CD4-positive, alpha-beta memory T cell (primary cell): ENCODE results near the gene PRLR. TPM values are rescaled to one million over a fixed set of nuclear protein-coding genes. Genes with fewer than 3 reads are reported as not detected.
A peak's percentile ranks its signal among the peaks of the same experiment; 100 is the strongest.

Experiments
- CTCF ChIA-PET: fragments of 350-600 bp; sonication (Branson Sonifier 250); formaldehyde crosslinking; loops from one replicate; lab custom pipeline; 2021; ENCODE audit warnings: inconsistent platforms; ENCODE audit not compliant: partially characterized antibody; lab: Charles Lee
- POLR2A ChIA-PET: fragments of 350-600 bp; sonication (Branson Sonifier 250); formaldehyde crosslinking; loops from one replicate; lab custom pipeline; 2021; ENCODE audit not compliant: partially characterized antibody; lab: Charles Lee
- DNase-seq, 5 donors: peaks; one replicate each; pipeline versions ENCODE4 v3.0.0 to v3.0.0-alpha.2; 2020 to 2022; ENCODE audit warnings: mixed read lengths in 1 of 5
- H3K27ac ChIP-seq: one replicate; pipeline ENCODE4 v1.7.0; 2013; ENCODE audit warnings: low read depth, low read length
- H3K27me3 ChIP-seq: 2 replicates; pipeline ENCODE4 v1.7.0; 2013; ENCODE audit warnings: mild to moderate bottlenecking, low read length, moderate library complexity; ENCODE audit not compliant: insufficient read depth
- H3K36me3 ChIP-seq: 2 replicates; pipeline ENCODE4 v1.7.0; 2013; ENCODE audit warnings: mild to moderate bottlenecking, low read length, moderate library complexity; ENCODE audit not compliant: insufficient read depth
- H3K4me1 ChIP-seq: 2 replicates; pipeline ENCODE4 v1.7.0; 2013; ENCODE audit warnings: mild to moderate bottlenecking, low read length, moderate library complexity; ENCODE audit not compliant: insufficient read depth
- H3K4me3 ChIP-seq, 2 donors: one replicate each; pipeline ENCODE4 v1.7.0; 2013; ENCODE audit warnings: low read length in 2 of 2, mild to moderate bottlenecking in 1 of 2
- H3K9me3 ChIP-seq, 2 donors: one replicate each; pipeline ENCODE4 v1.7.0; 2013; ENCODE audit warnings: low read length in 2 of 2, control low read depth in 1 of 2; ENCODE audit not compliant: control insufficient read depth in 1 of 2
- H3K27ac Mint-ChIP-seq, 7 donors: one replicate each; pipeline ENCODE4 v1.8.0; 2020 to 2021; ENCODE audit warnings: mixed read lengths in 7 of 7, mild to moderate bottlenecking in 6 of 7, inconsistent platforms in 3 of 7, moderate library complexity in 3 of 7
- H3K27me3 Mint-ChIP-seq, 2 donors: one replicate each; pipeline ENCODE4 v1.8.0; 2020 to 2021; ENCODE audit warnings: mixed read lengths in 2 of 2
- H3K36me3 Mint-ChIP-seq, 2 donors: one replicate each; pipeline ENCODE4 v1.8.0; 2020 to 2021; ENCODE audit warnings: mixed read lengths in 2 of 2, inconsistent platforms in 1 of 2, mild to moderate bottlenecking in 1 of 2
- H3K4me1 Mint-ChIP-seq, 4 donors: one replicate each; pipeline ENCODE4 v1.8.0; 2020 to 2021; ENCODE audit warnings: mixed read lengths in 4 of 4, mild to moderate bottlenecking in 1 of 4
- H3K4me3 Mint-ChIP-seq, 8 donors: one replicate each; pipeline ENCODE4 v1.8.0; 2020 to 2021; ENCODE audit warnings: mixed read lengths in 8 of 8, mild to moderate bottlenecking in 7 of 8, moderate library complexity in 6 of 8, inconsistent platforms in 3 of 8
- H3K9me3 Mint-ChIP-seq, 8 donors: one replicate each; pipeline ENCODE4 v1.8.0; 2020 to 2021; ENCODE audit warnings: mixed read lengths in 8 of 8, mild to moderate bottlenecking in 5 of 8, inconsistent platforms in 3 of 8, moderate library complexity in 1 of 8
- intact Hi-C: fragments of 100-400 bp; cut with micrococcal nuclease; formaldehyde crosslinking; loops from one replicate; pipeline ENCODE4 v1.15.1; 2023
- polyA plus RNA-seq, 2 donors: library from polyadenylated mRNA; unstranded; fragments of 300-500 nt; fragmentation: Illumina TruSeq; gene quantifications; one replicate each; pipeline ENCODE4 v1.2.3, GENCODE V29; 2021
- total RNA-seq, 2 experiments: library from RNA; stranded (reverse); gene quantifications; one replicate each; pipeline ENCODE4 v1.2.3, GENCODE V29; 2021

The PRLR gene
- total and polyA plus RNA-seq, 4 experiments from 2014 or later: not detected

- Histone ChIP-seq H3K27ac (no peak overlapping the region), H3K4me3 (no peak overlapping the region), H3K4me1 (peaks cover 12% of the 10 kb centered on the region), H3K36me3 (no peaks in the 10 kb centered on the region), H3K27me3 (peaks cover 15% of the 10 kb centered on the region), H3K9me3 (no peaks in the 10 kb centered on the region)
- Mint-ChIP-seq H3K36me3 (no peaks in the 10 kb centered on the region), H3K9me3 (peaks cover 0 to 2% (median 0%) of the 10 kb centered on the region in 8 donors), H3K4me1 (peaks cover 3 to 20% (median 13%) of the 10 kb centered on the region in 4 donors), H3K27ac (no peak overlapping the region), H3K27me3 (peaks cover 25 to 28% of the 10 kb centered on the region in 2 donors), H3K4me3 (no peak overlapping the region)
- DNase-seq: no peak
- intact Hi-C loops: no loop called here
- POLR2A ChIA-PET: no interaction called here
- CTCF ChIA-PET: no interaction called here
Observed at GRCh38 chr5:35233121-35233520, 2.8 kb upstream of the PRLR start.

DNA sequence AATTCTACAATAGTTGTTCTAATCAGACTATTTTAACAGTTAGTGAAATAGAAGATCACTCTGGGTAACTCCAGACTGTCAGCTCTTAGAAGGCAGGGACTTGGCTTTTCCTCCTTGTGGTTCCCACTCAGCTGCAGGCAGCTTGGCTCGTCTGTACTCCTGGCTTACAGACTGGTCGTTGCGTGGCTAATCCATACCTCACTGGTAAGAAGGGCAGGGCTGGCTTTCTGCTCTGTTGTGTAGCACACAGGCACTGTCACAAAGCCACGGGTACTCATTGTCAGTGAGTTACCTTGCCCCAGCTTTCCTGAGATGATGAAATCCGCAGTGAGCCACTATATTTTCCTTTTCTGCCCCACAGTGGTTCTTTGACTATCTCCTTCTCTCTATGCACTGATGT lies 1.8 kb upstream of the PRLR start:
- DNase-seq: no peak
- no peaks in the 10 kb centered on the region for H3K36me3 ChIP-seq
- Mint-ChIP-seq H3K27me3 (peaks cover 33 to 37% of the 10 kb centered on the region in 2 donors), H3K4me3 (no peak overlapping the region), H3K27ac (no peak overlapping the region), H3K4me1 (peaks cover 3 to 20% (median 13%) of the 10 kb centered on the region in 4 donors), H3K9me3 (no peaks in the 10 kb centered on the region), H3K36me3 (no peaks in the 10 kb centered on the region)
- ChIA-PET POLR2A (no interaction called here), CTCF (no interaction called here)
- H3K27ac ChIP-seq: no peak overlapping the region
- intact Hi-C loops: no loop called here
- H3K4me3 ChIP-seq: no peak overlapping the region
- peaks cover 12% of the 10 kb centered on the region for H3K4me1 ChIP-seq
- peaks cover 19% of the 10 kb centered on the region for H3K27me3 ChIP-seq
- H3K9me3 ChIP-seq: no peaks in the 10 kb centered on the region

- Histone ChIP-seq H3K9me3 (no peaks in the 10 kb centered on the region), H3K4me1 (peaks cover 12% of the 10 kb centered on the region), H3K36me3 (no peaks in the 10 kb centered on the region), H3K4me3 (no peak overlapping the region), H3K27ac (no peak overlapping the region), H3K27me3 (peaks cover 24% of the 10 kb centered on the region)
- H3K36me3 Mint-ChIP-seq: no peaks in the 10 kb centered on the region
- peaks cover 3 to 20% (median 13%) of the 10 kb centered on the region in 4 donors for H3K4me1 Mint-ChIP-seq
- no peaks in the 10 kb centered on the region for H3K9me3 Mint-ChIP-seq
- peak overlapping the region; percentile 57 to 79 (median 74) for H3K4me3 Mint-ChIP-seq
- H3K27me3 Mint-ChIP-seq: peaks cover 44 to 52% of the 10 kb centered on the region in 2 donors
- POLR2A ChIA-PET: no interaction called here
- intact Hi-C loops: no loop called here
- CTCF ChIA-PET: no interaction called here
- DNase-seq: peak in 1 of 5 donors; percentile 31
- no peak overlapping the region for H3K27ac Mint-ChIP-seq
Observed at GRCh38 chr5:35229076-35230037, 930 bp downstream of the PRLR start.

DNA sequence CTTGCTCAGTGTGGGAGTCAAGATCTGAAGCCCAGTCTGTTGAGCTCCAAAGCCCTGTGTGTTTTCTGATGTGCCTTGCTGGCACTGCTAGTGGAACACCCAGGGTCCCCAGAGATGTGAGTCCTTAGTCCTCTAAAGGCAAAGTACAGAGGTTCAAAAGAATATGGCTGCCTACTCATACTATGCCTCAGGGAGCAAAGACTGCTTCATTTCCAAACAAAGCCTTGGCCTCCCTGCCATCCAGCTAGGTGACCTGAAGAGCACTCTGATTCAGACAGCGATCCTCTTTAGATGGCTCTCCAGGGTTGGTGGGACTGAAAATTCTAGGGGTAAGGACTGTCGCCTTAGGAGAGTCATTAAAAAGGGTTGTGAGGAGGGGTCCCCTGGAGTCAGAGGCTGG lies 2.0 kb downstream of the PRLR start:
- Mint-ChIP-seq H3K27me3 (peaks cover 50 to 57% of the 10 kb centered on the region in 2 donors), H3K36me3 (no peaks in the 10 kb centered on the region), H3K4me1 (peaks cover 3 to 20% (median 13%) of the 10 kb centered on the region in 4 donors), H3K27ac (no peak overlapping the region), H3K9me3 (no peaks in the 10 kb centered on the region), H3K4me3 (no peak overlapping the region)
- H3K4me3 ChIP-seq: no peak overlapping the region
- no peak overlapping the region for H3K27ac ChIP-seq
- ChIA-PET CTCF (no interaction called here), POLR2A (no interaction called here)
- intact Hi-C loops: no loop called here
- no peaks in the 10 kb centered on the region for H3K9me3 ChIP-seq
- H3K36me3 ChIP-seq: no peaks in the 10 kb centered on the region
- H3K4me1 ChIP-seq: peaks cover 12% of the 10 kb centered on the region
- H3K27me3 ChIP-seq: peaks cover 24% of the 10 kb centered on the region
- no peak for DNase-seq

DNA sequence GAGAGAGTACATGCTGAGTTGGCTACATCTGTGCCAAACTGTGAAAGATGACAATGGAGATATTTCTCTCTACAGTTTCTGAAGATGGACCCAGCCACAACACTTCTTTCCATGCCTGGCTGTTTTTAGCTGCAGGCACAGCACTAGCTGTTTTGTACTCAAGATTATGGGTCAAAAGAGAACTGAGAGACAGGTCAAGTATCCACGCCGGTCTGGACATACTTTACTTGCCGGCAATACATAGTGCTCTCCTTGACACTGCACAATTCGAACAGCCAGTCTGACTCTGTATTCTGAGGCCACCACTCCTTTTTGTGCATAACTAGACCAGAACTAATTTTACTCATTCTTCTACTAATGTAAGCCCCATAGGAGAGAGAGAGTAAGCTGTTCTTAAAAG lies 2.6 kb downstream of the PRLR start:
- Histone ChIP-seq H3K4me1 (peaks cover 12% of the 10 kb centered on the region), H3K27ac (no peak overlapping the region), H3K36me3 (no peaks in the 10 kb centered on the region), H3K27me3 (peaks cover 24% of the 10 kb centered on the region), H3K4me3 (no peak overlapping the region), H3K9me3 (no peaks in the 10 kb centered on the region)
- peaks cover 3 to 20% (median 13%) of the 10 kb centered on the region in 4 donors for H3K4me1 Mint-ChIP-seq
- H3K4me3 Mint-ChIP-seq: no peak overlapping the region
- no peaks in the 10 kb centered on the region for H3K9me3 Mint-ChIP-seq
- DNase-seq: no peak
- no peaks in the 10 kb centered on the region for H3K36me3 Mint-ChIP-seq
- no peak overlapping the region for H3K27ac Mint-ChIP-seq
- POLR2A ChIA-PET: no interaction called here
- CTCF ChIA-PET: no interaction called here
- H3K27me3 Mint-ChIP-seq: peaks cover 50 to 55% of the 10 kb centered on the region in 2 donors
- intact Hi-C loops: no loop called here

DNA sequence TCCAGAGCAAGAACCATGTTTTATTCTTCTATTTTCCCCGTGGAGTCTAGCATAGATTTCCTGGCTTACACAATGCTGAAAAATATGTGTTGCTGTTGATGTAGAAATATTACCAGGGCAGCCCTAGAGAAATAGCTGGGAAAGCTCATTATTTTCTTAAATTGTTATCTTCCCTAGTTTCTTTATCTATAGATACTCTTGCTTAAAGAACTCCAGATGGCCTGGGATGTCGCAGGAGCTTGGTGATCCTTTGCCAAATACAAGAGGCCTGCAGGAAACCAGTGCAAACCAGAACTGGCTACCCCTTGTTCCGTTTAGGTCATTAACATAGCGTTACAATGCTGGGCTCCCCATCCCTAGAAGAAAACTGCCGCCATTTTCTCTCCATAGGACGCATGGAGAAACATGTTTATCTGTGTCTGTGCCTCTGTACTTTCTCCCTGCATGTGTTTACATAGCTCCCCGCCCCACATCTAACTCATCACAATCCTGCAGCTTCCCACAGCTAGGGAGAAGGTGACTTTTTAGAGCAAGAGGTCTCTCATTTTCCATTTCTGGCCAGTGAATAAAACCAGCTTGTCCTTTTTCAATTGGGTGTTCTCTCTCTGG lies 6.4 kb downstream of the PRLR start:
- no peak overlapping the region for H3K27ac Mint-ChIP-seq
- H3K27me3 ChIP-seq: peaks cover 9% of the 10 kb centered on the region
- no peaks in the 10 kb centered on the region for H3K36me3 ChIP-seq
- H3K36me3 Mint-ChIP-seq: no peaks in the 10 kb centered on the region
- CTCF ChIA-PET: interaction anchor here (1.3 kb wide), 1 partner anchor 9 kb away, joined by 3 read pairs; no protein-coding TSS in a partner anchor
- no peak overlapping the region for H3K27ac ChIP-seq
- H3K4me1 ChIP-seq: no peaks in the 10 kb centered on the region
- no peak for DNase-seq
- no peaks in the 10 kb centered on the region for H3K9me3 Mint-ChIP-seq
- H3K4me1 Mint-ChIP-seq: no peaks in the 10 kb centered on the region
- POLR2A ChIA-PET: no interaction called here
- H3K27me3 Mint-ChIP-seq: peaks cover 27 to 34% of the 10 kb centered on the region in 2 donors
- H3K9me3 ChIP-seq: no peaks in the 10 kb centered on the region
- no peak overlapping the region for H3K4me3 Mint-ChIP-seq
- no peak overlapping the region for H3K4me3 ChIP-seq
- intact Hi-C loops: no loop called here

- Mint-ChIP-seq H3K9me3 (no peaks in the 10 kb centered on the region), H3K4me3 (no peak overlapping the region), H3K4me1 (no peaks in the 10 kb centered on the region), H3K27me3 (peaks cover 10 to 16% of the 10 kb centered on the region in 2 donors), H3K36me3 (no peaks in the 10 kb centered on the region), H3K27ac (no peak overlapping the region)
- Histone ChIP-seq H3K36me3 (no peaks in the 10 kb centered on the region), H3K9me3 (no peaks in the 10 kb centered on the region), H3K27me3 (peaks cover 2% of the 10 kb centered on the region), H3K4me3 (no peak overlapping the region), H3K27ac (no peak overlapping the region), H3K4me1 (no peaks in the 10 kb centered on the region)
- intact Hi-C loops: no loop called here
- POLR2A ChIA-PET: no interaction called here
- CTCF ChIA-PET: no interaction called here
- no peak for DNase-seq
Observed at GRCh38 chr5:35220967-35221366, 9.3 kb downstream of the PRLR start.
